ENCODE measurements around the gene C1GALT1.
A peak's percentile ranks its signal among the peaks of the same experiment; 100 is the strongest.

C1GALT1 gene

DNA sequence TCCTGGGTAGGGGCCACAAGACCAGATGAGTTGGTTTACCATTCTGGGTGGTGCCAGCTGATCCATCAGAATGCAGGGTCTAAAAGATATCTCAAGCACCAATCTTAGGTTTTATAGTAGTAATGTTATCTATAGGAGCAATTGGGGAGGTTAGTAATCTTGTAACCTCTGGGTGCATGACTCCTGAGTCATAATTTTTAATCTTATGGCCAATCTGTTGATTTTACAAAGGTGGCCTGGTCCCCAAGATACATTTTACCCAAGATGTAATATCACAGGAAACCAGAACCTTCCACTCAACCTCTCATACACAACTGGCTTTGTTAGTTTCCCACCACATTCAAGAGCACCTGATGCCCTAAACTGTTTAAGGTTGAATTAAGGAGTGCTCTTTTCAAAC lies 79.5 kb downstream of the C1GALT1 start:
- H4K20me1 ChIP-seq = no peaks in the 10 kb centered on the region
- H3K36me3 ChIP-seq = peaks cover 0 to 9% (median 4%) of the 10 kb centered on the region in 11 experiments; a peak in 4 of 22 replicates
- H3K9ac ChIP-seq = no peak overlapping the region
- no peak for TF ChIP-seq Cebpa-rat (IDR thresholded peaks at IDR 0.05)
- H3K27me3 ChIP-seq = no peaks in the 10 kb centered on the region
- no peak overlapping the region for H3K4me3 ChIP-seq
- H3K27ac ChIP-seq = no peak overlapping the region
- H3K9me3 ChIP-seq (replicated peaks in 1 of 11) = peaks cover 0 to 41% (median 29%) of the 10 kb centered on the region in 11 experiments; a peak in 19 of 22 replicates
- no peak overlapping the region for H3K4me2 ChIP-seq
- peaks cover 36 to 58% (median 53%) of the 10 kb centered on the region in 10 experiments for H3K4me1 ChIP-seq

DNA sequence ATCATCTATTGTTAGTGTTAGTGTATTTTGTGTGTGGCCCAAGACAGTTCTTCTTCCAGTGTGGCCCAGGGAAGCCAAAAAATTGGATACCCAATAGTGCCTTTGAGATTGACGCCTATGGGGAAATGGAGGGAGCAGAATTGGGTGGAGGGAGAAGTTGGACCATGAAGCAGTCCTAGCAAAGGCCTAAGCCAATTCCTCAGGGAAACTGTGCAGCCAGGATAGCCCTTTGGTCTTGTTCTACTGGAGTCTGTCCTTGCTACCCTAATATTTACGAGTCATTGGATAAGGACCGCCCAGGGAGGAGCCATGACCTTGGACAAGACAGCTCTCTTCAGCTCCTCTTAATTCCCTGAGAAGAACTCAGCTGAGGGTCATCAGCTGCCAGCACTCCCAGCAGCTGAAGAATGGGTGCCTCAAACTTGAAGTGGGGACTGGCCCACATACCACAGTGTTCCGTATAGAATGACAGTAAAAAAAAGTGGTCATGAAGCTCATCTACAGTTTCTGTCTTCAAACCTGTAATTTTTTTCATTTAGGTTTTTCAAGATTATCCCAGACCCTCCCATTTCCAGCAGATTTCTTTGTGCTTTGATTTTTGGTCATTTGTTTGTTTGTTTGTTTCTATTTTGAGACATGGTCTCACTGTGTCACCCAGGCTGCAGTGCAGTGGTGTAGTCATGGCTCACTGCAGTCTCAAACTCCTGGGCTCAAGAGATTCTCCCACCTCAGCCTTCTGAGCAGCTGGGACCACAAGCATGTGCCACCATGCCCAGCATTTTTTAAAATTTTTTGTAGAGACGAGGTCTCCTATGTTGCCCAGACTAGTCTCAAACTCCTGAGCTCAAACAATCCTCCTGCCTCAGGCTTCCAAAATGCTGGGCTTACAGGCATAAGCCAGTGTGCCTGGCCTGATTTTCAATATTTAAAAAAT lies 81.2 kb downstream of the C1GALT1 start:
- Histone ChIP-seq H3K4me1 (peaks cover 25 to 41% (median 37%) of the 10 kb centered on the region in 10 experiments), H4K20me1 (no peaks in the 10 kb centered on the region), H3K36me3 (peaks cover 0 to 9% (median 4%) of the 10 kb centered on the region in 11 experiments; a peak in 4 of 22 replicates), H3K27me3 (no peaks in the 10 kb centered on the region), H3K9ac (no peak overlapping the region), H3K4me3 (no peak overlapping the region), H3K27ac (0 out of 22 replicates have a peak overlapping the region, but pooled peaks of 1 of the 11 experiments have one; percentile 8), H3K9me3 (replicated peaks in 1 of 11) (peaks cover 0 to 41% (median 29%) of the 10 kb centered on the region in 11 experiments; a peak in 19 of 22 replicates), H3K4me2 (peak overlapping the region in 4 of 11 experiments; percentile 6 to 26 (median 18); a peak in 3 of 22 replicates)
- no peak for TF ChIP-seq Cebpa-rat (IDR thresholded peaks at IDR 0.05)

DNA sequence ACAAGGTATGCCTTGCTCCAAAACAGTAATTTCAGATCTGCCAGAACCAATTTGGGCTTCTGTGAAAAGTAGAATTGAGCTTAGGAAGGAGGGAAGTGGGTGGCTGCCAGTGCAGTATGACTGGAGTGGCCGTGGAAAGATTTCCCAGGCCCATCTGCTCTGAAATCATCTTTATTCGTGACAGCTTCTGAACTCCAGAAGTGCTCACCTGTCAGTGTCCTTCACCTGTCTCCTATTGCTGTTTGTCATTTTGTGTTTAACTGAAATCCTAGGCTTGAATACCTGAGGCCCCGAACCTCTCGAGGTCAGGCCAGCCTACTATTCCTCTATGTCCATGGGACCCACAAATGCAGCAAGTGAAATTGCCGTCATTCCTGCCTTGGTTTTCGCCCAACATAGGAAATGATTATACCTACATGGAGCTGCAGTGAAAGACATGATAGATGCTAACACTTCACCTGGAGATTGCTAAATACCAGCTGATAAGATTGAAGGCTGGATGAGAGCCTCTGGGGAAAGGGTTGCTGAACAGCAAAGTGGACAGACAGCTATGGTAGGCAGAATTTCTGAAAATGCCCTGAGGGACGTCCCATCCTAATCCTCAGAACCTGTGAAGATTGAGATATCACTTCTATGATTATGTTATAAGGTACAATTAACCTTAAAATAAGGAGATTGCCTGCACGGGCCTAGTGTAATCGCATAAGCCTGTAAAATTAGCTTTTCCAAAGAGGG lies 82.1 kb downstream of the C1GALT1 start:
- no peak for TF ChIP-seq Cebpa-rat (IDR thresholded peaks at IDR 0.05)
- Histone ChIP-seq H3K9ac (no peak overlapping the region), H3K4me3 (no peak overlapping the region), H3K27ac (no peak overlapping the region), H3K4me1 (peaks cover 16 to 34% (median 29%) of the 10 kb centered on the region in 10 experiments), H3K4me2 (peak overlapping the region in 8 of 11 experiments; percentile 3 to 35 (median 20); a peak in 8 of 22 replicates), H3K36me3 (peaks cover 0 to 9% (median 3%) of the 10 kb centered on the region in 11 experiments; a peak in 4 of 22 replicates), H3K27me3 (no peaks in the 10 kb centered on the region), H4K20me1 (no peaks in the 10 kb centered on the region), H3K9me3 (replicated peaks in 1 of 11) (peaks cover 0 to 38% (median 27%) of the 10 kb centered on the region in 11 experiments; a peak in 19 of 22 replicates)

DNA sequence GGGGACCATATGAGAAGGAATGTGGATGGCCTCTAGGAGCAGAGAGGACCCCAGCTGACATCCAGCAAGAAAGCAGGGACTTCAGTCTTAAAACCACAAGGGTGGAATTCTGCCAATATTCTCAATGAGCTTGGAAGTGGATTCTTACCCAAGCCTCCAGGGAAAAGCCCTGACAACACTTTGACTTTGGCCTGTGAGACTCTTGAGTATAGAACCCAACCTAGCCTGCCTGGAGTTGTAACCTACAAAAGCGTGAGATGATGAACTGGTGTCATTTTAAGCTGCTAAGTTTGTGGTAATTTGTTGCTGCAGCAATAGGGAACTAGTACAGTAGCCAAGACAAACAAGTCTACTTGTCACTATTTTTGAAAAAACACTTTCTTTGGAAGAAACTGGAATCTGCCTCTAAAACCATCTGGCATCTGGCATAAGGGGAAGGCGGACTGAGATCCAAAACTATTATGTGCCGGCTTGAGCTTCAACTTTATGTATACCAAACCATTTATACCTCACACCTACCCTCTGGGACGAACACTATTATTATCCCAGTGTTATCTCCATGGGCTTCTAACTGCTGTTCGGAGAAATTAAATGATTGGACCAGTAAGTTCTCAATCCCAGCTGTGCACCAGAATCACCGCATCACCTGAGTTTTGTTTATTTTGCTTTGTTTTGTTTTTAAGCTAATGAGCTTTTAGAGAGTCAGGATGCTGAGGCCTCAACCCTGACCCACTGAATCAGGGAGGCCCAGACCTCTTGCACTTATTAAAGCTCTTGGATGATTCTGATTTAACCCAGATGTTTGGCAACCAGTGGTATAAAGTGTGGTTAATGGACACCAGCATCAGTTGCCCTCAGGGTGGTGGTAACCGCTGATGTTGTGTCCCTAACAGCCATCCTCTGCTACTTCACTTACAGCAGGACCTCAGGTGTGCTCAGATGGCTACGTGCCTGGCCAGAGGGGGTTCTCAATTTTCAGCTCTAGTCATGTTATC lies 83.0 kb downstream of the C1GALT1 start:
- Histone ChIP-seq H3K27ac (no peak overlapping the region), H3K4me2 (peak overlapping the region in 8 of 11 experiments; percentile 3 to 35 (median 20); a peak in 11 of 22 replicates), H4K20me1 (no peaks in the 10 kb centered on the region), H3K4me1 (peaks cover 9 to 33% (median 23%) of the 10 kb centered on the region in 10 experiments), H3K27me3 (no peaks in the 10 kb centered on the region), H3K4me3 (no peak overlapping the region), H3K9me3 (replicated peaks in 1 of 11) (peaks cover 0 to 29% (median 22%) of the 10 kb centered on the region in 11 experiments; a peak in 19 of 22 replicates), H3K36me3 (peaks cover 0 to 9% (median 0%) of the 10 kb centered on the region in 11 experiments; a peak in 1 of 22 replicates), H3K9ac (no peak overlapping the region)
- TF ChIP-seq Cebpa-rat (IDR thresholded peaks at IDR 0.05) = no peak

DNA sequence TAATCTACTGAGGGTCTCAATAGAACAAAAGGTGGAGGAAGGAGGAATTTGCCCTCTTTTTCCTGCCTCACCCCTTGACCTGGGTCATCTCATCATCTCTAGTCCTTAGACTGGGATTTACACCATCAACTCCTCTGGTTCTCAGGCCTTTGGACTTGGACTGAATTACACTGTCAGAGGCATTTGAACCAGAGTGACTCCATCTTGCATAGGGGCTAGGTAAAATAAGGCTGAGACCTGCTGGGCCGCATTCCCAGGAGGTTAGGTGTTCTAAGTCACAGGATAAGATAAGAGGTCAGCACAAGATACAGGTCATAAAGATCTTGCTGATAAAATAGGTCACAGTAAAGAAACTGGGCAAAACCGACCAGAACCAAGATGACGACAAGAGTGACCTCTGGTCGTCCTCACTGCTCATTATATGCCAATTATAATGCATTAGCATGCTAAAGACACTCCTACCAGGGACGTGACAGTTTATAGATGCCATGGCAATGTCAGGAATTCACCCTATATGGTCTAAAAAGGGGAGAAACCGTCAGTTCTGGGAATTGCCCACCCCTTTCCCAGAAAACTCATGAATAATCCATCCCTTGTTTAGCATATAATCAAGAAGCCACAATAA lies 84.0 kb downstream of the C1GALT1 start:
- no peak for TF ChIP-seq Cebpa-rat (IDR thresholded peaks at IDR 0.05)

DNA sequence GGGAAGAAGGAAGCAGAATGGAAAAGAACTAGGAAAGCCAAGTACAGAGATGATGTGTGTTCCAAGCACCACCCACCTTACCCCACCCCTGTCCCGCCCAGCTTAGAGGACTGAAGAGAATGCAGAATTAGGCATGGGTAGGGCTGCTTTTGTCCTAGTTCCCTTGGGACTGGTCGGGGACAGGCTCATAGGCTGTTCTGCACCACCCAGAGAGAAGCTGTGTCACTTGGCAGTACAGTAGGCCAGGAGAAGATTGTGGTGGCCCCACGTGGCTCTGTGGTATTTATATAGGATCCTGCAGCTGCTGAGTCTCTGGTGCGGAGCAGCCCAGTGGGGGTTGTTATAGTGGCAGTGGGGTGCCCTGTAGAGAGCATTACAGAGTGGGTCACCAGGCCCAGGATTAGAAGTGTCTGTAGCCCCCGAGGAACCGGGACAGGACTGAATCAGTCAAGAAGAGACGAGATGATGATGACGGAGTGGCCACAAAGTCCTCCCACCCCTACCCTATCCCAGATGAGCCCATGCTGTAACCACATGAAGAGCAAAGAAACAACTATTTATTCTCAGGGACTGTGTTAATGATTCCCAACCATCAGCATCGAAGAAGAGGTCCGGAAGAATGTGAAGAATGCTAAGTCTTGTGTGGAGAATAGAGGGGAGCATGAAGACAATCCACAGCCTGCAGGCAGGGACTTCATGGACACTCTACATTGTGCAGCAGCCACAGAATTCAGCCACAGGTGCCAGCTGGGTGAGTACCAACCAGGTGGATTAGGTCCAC lies 88.9 kb downstream of the C1GALT1 start:
- no peaks in the 10 kb centered on the region for H3K9me3 ChIP-seq (replicated peaks in 1 of 11)
- no peak for TF ChIP-seq Cebpa-rat (IDR thresholded peaks at IDR 0.05)
- H3K4me3 ChIP-seq = no peak overlapping the region
- H3K4me1 ChIP-seq = peaks cover 22 to 58% (median 47%) of the 10 kb centered on the region in 10 experiments
- H3K4me2 ChIP-seq = peak overlapping the region; percentile 41 to 82 (median 69)
- H3K36me3 ChIP-seq = no peaks in the 10 kb centered on the region
- 0 out of 22 replicates have a peak overlapping the region, but pooled peaks of 1 of the 11 experiments have one; percentile 12 for H3K9ac ChIP-seq
- no peaks in the 10 kb centered on the region for H3K27me3 ChIP-seq
- no peaks in the 10 kb centered on the region for H4K20me1 ChIP-seq
- peak overlapping the region in 6 of 11 experiments; percentile 3 to 64 (median 38); a peak in 8 of 22 replicates for H3K27ac ChIP-seq

More for the DNA sequence above, 84.0 kb downstream of the C1GALT1 start:
- Histone ChIP-seq H3K36me3 (0 out of 22 replicates have a peak, but pooled peaks cover 0 to under 1% (median 0%) of the 10 kb centered on the region in 11 experiments), H3K4me1 (peaks cover 12 to 43% (median 30%) of the 10 kb centered on the region in 10 experiments), H3K27ac (no peak overlapping the region), H4K20me1 (no peaks in the 10 kb centered on the region), H3K27me3 (no peaks in the 10 kb centered on the region), H3K9ac (no peak overlapping the region), H3K9me3 (replicated peaks in 1 of 11) (peaks cover 0 to 19% (median 12%) of the 10 kb centered on the region in 11 experiments; a peak in 17 of 22 replicates), H3K4me2 (no peak overlapping the region), H3K4me3 (no peak overlapping the region)

DNA sequence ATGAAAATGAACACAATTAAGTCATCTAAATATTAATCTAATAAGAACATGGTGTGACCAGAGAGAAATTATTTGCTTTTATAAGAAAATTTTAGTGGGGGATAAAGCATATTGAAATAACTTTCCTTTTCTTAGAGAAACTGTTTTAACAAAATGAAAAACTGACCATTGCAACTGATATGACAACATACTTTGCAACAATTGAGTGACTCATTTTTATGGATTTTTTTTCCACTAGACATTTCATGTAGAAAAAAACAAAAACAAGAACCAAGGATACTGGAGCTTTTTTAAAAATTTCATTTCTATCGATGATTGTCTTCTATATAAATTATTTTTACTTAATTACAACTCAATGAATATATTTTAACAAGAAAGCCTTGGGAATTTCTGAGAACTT lies 90.0 kb downstream of the C1GALT1 start:
- H4K20me1 ChIP-seq = no peaks in the 10 kb centered on the region
- no peaks in the 10 kb centered on the region for H3K9me3 ChIP-seq (replicated peaks in 1 of 11)
- H3K36me3 ChIP-seq = no peaks in the 10 kb centered on the region
- no peaks in the 10 kb centered on the region for H3K27me3 ChIP-seq
- H3K4me3 ChIP-seq = no peak overlapping the region
- TF ChIP-seq Cebpa-rat (IDR thresholded peaks at IDR 0.05) = no peak
- H3K9ac ChIP-seq = no peak overlapping the region
- no peak overlapping the region; a peak in 1 of 22 replicates for H3K4me2 ChIP-seq
- no peak overlapping the region for H3K27ac ChIP-seq
- H3K4me1 ChIP-seq = peaks cover 32 to 68% (median 57%) of the 10 kb centered on the region in 10 experiments
